Measurements from ENCODE around the gene HS3ST6. TPM values are rescaled to one million over a fixed set of nuclear protein-coding genes. Genes with fewer than 3 reads are reported as not detected.

HS3ST6 gene
- total and polyA plus RNA-seq, 2 of the 13 experiments (the other 11 are each of a cell fraction or from before 2014, with no cell fraction given): not detected

DNA sequence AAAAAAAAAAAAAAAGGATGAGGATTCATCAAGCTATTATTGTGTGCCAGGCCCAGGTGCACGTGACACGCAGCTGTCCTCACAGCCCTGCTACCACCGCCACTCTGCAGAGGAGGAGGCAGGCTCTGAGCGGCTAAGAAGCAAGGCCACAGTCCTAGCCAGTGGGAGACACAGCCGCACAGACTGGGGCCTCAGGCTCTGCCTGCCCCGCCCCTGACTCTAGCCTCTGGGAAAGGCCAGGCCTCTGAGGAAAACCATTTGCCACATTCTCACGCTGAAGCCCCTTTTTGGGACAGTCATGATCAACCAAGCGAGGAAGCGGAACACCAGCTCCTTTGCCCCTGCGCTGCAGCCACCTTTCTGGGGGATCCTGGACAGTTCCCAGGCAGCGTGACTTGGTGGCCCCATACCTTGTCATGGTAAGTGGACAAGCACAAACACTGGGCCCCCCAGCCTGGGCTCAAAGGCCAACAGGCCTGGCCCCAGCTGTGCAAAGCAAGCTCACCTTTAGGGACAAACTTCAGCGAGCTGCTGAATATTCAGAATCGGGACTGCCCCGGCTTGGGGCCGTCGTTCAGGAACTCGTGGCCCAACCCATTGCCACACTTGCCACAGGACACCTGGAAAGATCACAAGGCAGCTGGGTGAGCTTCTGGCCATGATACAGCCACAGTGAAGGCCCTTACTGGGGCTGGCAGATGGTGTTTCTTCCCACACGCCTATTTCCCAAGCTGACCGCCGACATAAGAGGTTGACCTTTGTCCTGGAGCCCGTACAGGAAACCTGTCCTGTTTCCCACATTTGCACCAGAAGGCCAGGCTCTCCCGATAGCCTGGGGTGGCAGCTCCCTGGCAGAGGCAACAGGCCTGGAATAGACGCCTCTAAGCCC is 22.3 kb upstream of the HS3ST6 start (continued):
- TF ChIP-seq, protein P1, sequence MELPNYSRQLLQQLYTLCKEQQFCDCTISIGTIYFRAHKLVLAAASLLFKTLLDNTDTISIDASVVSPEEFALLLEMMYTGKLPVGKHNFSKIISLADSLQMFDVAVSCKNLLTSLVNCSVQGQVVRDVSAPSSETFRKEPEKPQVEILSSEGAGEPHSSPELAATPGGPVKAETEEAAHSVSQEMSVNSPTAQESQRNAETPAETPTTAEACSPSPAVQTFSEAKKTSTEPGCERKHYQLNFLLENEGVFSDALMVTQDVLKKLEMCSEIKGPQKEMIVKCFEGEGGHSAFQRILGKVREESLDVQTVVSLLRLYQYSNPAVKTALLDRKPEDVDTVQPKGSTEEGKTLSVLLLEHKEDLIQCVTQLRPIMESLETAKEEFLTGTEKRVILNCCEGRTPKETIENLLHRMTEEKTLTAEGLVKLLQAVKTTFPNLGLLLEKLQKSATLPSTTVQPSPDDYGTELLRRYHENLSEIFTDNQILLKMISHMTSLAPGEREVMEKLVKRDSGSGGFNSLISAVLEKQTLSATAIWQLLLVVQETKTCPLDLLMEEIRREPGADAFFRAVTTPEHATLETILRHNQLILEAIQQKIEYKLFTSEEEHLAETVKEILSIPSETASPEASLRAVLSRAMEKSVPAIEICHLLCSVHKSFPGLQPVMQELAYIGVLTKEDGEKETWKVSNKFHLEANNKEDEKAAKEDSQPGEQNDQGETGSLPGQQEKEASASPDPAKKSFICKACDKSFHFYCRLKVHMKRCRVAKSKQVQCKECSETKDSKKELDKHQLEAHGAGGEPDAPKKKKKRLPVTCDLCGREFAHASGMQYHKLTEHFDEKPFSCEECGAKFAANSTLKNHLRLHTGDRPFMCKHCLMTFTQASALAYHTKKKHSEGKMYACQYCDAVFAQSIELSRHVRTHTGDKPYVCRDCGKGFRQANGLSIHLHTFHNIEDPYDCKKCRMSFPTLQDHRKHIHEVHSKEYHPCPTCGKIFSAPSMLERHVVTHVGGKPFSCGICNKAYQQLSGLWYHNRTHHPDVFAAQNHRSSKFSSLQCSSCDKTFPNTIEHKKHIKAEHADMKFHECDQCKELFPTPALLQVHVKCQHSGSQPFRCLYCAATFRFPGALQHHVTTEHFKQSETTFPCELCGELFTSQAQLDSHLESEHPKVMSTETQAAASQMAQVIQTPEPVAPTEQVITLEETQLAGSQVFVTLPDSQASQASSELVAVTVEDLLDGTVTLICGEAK (IDR thresholded peaks at IDR 0.05): no peak
- TF ChIP-seq, protein P1 (CRISPR knock-in tag; IDR thresholded peaks at IDR 0.05): peak; percentile 0; the same call in 1 of the 2 replicates
- TF ChIP-seq, protein P2, sequence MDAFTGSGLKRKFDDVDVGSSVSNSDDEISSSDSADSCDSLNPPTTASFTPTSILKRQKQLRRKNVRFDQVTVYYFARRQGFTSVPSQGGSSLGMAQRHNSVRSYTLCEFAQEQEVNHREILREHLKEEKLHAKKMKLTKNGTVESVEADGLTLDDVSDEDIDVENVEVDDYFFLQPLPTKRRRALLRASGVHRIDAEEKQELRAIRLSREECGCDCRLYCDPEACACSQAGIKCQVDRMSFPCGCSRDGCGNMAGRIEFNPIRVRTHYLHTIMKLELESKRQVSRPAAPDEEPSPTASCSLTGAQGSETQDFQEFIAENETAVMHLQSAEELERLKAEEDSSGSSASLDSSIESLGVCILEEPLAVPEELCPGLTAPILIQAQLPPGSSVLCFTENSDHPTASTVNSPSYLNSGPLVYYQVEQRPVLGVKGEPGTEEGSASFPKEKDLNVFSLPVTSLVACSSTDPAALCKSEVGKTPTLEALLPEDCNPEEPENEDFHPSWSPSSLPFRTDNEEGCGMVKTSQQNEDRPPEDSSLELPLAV (CRISPR knock-in tag; conservative IDR thresholded peaks at IDR 0.05; ENCODE audit: low read depth): no peak
- TF ChIP-seq, protein P3, sequence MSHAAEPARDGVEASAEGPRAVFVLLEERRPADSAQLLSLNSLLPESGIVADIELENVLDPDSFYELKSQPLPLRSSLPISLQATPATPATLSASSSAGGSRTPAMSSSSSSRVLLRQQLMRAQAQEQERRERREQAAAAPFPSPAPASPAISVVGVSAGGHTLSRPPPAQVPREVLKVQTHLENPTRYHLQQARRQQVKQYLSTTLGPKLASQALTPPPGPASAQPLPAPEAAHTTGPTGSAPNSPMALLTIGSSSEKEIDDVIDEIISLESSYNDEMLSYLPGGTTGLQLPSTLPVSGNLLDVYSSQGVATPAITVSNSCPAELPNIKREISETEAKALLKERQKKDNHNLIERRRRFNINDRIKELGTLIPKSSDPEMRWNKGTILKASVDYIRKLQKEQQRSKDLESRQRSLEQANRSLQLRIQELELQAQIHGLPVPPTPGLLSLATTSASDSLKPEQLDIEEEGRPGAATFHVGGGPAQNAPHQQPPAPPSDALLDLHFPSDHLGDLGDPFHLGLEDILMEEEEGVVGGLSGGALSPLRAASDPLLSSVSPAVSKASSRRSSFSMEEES (CRISPR knock-in tag; IDR thresholded peaks at IDR 0.05): peak; percentile 80
- TF ChIP-seq, protein P4, sequence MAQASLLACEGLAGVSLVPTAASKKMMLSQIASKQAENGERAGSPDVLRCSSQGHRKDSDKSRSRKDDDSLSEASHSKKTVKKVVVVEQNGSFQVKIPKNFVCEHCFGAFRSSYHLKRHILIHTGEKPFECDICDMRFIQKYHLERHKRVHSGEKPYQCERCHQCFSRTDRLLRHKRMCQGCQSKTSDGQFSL (CRISPR knock-in tag; IDR thresholded peaks at IDR 0.05): no peak
- TF ChIP-seq, protein P5, sequence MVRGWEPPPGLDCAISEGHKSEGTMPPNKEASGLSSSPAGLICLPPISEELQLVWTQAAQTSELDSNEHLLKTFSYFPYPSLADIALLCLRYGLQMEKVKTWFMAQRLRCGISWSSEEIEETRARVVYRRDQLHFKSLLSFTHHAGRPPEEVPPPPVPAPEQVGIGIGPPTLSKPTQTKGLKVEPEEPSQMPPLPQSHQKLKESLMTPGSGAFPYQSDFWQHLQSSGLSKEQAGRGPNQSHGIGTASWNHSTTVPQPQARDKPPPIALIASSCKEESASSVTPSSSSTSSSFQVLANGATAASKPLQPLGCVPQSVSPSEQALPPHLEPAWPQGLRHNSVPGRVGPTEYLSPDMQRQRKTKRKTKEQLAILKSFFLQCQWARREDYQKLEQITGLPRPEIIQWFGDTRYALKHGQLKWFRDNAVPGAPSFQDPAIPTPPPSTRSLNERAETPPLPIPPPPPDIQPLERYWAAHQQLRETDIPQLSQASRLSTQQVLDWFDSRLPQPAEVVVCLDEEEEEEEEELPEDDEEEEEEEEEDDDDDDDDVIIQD (CRISPR knock-in tag; IDR thresholded peaks at IDR 0.05; ENCODE audit: low read depth): peak; percentile 56; the same call in 1 of the 2 replicates
- TF ChIP-seq GABPA (IDR thresholded peaks at IDR 0.05; ENCODE audit: low read depth, low read length) (no peak), GABPA (CRISPR knock-in tag; IDR thresholded peaks at IDR 0.05; ENCODE audit: low read depth) (0 out of 2 replicates have a peak, but pooled peaks have one; percentile 6), REXO4 (CRISPR knock-in tag; IDR thresholded peaks at IDR 0.05; ENCODE audit: borderline replicate concordance) (no peak), KLF15 (CRISPR knock-in tag; IDR thresholded peaks at IDR 0.05; ENCODE audit: borderline replicate concordance) (no peak), FLYWCH1 (CRISPR knock-in tag; IDR thresholded peaks at IDR 0.05) (no peak), NCOR1 (IDR thresholded peaks at IDR 0.05; ENCODE audit: borderline replicate concordance, low read length) (peak; percentile 82)
